ENCODE data around the gene CDH13. TPM values are rescaled to one million over a fixed set of nuclear protein-coding genes. Genes with fewer than 3 reads are reported as not detected.

The CDH13 gene
- total and polyA plus RNA-seq, 2 donors (not counting 3 experiments of a cell fraction or from before 2014, with no cell fraction given): 96.6 to 124 TPM

GRCh38 chr16:83819361-83819760, 1192.6 kb downstream of the CDH13 start:
- Histone ChIP-seq H3K27ac (ENCODE audit: insufficient read depth, low read depth, low read length) (no peak overlapping the region), H3K9me1 (replicated peaks; ENCODE audit: control insufficient read depth, extremely low read depth, insufficient read depth, low read length) (no peaks in the 10 kb centered on the region), H4K20me1 (replicated peaks; ENCODE audit: control insufficient read depth, extremely low read depth, insufficient read depth, low read length) (no peaks in the 10 kb centered on the region), H3K79me2 (ENCODE audit: control insufficient read depth, insufficient read depth, low read length) (no peaks in the 10 kb centered on the region), H3K36me3 (ENCODE audit: control insufficient read depth in 2 of 2, extremely low read depth in 1 of 2, insufficient read depth in 2 of 2, low read length in 2 of 2) (no peaks in the 10 kb centered on the region), H3K27me3 (ENCODE audit: control insufficient read depth in 2 of 2, insufficient read depth in 2 of 2, low read length in 2 of 2) (peaks cover 0 to 10% of the 10 kb centered on the region in 2 experiments), H2AFZ (ENCODE audit: low read depth, low read length) (no peak overlapping the region), H3K9ac (replicated peaks; ENCODE audit: extremely low read depth, insufficient read depth, low read length) (no peak overlapping the region), H3K4me3 (replicated peaks in 1 of 3; ENCODE audit: insufficient read depth in 1 of 3, low read depth in 1 of 3, low read length in 3 of 3) (no peak overlapping the region), H3K9me3 (replicated peaks; ENCODE audit: control insufficient read depth, insufficient read depth, low read length) (no peaks in the 10 kb centered on the region), H3K4me2 (ENCODE audit: insufficient read depth, low read length) (no peak overlapping the region), H3K4me1 (ENCODE audit: control insufficient read depth, extremely low read depth, insufficient read depth, low read length) (no peaks in the 10 kb centered on the region)
- TF ChIP-seq POLR2A (IDR thresholded peaks at IDR 0.05; ENCODE audit: low read depth, low read length): no peak
- TF ChIP-seq JUN (IDR thresholded peaks at IDR 0.05; ENCODE audit: borderline replicate concordance, insufficient read depth, insufficient read length, low read depth): no peak
- no peak for TF ChIP-seq GATA2 (IDR thresholded peaks at IDR 0.05; ENCODE audit: insufficient read depth, insufficient read length, low read depth, low read length)
- no peak for TF ChIP-seq MAX (IDR thresholded peaks at IDR 0.05; ENCODE audit: insufficient read depth, insufficient read length)
- no peak for TF ChIP-seq FOS (IDR thresholded peaks at IDR 0.05; ENCODE audit: borderline replicate concordance, insufficient read depth, low read length)
- TF ChIP-seq MYC (IDR thresholded peaks at IDR 0.05; ENCODE audit: low read depth, low read length): no peak
- no peak for TF ChIP-seq POLR2AphosphoS5 (IDR thresholded peaks at IDR 0.05; ENCODE audit: insufficient read depth, low read depth, low read length)
- no peak for TF ChIP-seq EZH2 (IDR thresholded peaks at IDR 0.05; ENCODE audit: borderline replicate concordance, low read depth, low read length, severe bottlenecking)
- no peak for TF ChIP-seq CTCF (IDR thresholded peaks at IDR 0.05; ENCODE audit: extremely low read depth in 1 of 2, insufficient read depth in 1 of 2, low read depth in 1 of 2, low read length in 2 of 2)
- no peak for DNase-seq (ENCODE audit: low read depth, low spot score)
- ChIA-PET CTCF (no interaction called here), POLR2A (no interaction called here)
- intact Hi-C loops (cut with micrococcal nuclease): no loop called here
- dilution Hi-C loops (cut with MboI; ENCODE audit: extremely low pct_ligation_motif_present, low sequenced_read_pairs): no loop called here
- no TSS peak for BruUV-seq (replicated peaks)
- no peak for FAIRE-seq

Measured in endothelial cell of umbilical vein (primary cell).